HG02870 (cell line): ENCODE measurements around the gene STK17B.
"Not testable (repeated sequence)": the region's sequence is repeated elsewhere in the genome, so short reads cannot be mapped to it uniquely, and the experiment has no call there.

Experiments
- ATAC-seq: cut with Tn5 transposase; IDR thresholded peaks from one replicate; pipeline ENCODE4 v1.9.1; 2021; ENCODE audit warnings: mild to moderate bottlenecking, moderate library complexity; ENCODE audit not compliant: unreplicated experiment

STK17B gene

GRCh38 chr2:196171248-196171871, at the start of gene STK17B:
Gene STK17B, minus strand, starts transcription at chr2:196171578. Its CDS starts 8,195 bp downstream, at chr2:196163383.
- ATAC-seq = peak; percentile 44

DNA sequence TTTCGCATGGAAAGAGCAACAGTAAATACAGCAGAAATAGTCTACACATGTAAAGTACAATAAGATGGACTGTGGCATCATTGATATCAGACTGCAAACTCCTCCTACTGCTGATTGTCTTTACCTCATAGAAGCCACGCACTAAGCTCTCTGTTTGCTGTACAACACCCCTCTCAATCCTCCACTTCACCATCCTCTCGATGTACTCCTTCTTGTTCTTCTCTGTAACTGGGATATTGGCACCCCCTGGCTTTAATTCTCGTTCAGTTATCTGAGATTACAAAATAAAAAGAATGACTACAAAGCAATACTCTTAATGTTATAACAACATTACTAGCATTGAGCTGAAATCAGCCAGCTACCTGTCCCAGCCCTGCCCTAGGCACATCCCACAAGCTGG, 49.3 kb upstream of the STK17B start:
- ATAC-seq = no peak

GRCh38 chr2:196219671-196220070, 48.3 kb upstream of the STK17B start:
- ATAC-seq = no peak

DNA sequence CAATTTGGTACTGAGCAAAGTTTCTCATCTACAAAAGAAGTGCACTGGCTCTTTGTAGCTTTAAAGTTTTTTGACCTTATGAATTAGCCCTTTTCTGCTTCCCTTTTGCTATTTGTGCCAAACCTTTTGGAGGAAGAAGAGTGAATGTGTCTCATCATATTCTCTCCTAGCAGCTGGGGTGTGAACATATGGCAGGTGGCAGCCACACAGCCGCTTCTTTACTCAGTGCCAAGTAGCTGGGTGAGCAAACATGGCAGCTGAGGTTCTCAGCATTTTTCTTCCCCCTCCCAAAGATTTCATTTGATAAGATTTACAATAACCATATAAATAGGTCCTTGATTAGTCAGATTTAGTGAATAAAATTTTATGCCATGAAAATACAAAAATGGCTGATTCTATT, 46.7 kb upstream of the STK17B start:
- ATAC-seq = no peak

GRCh38 chr2:196217116-196217515, 45.7 kb upstream of the STK17B start:
- peak; percentile 41 for ATAC-seq

DNA sequence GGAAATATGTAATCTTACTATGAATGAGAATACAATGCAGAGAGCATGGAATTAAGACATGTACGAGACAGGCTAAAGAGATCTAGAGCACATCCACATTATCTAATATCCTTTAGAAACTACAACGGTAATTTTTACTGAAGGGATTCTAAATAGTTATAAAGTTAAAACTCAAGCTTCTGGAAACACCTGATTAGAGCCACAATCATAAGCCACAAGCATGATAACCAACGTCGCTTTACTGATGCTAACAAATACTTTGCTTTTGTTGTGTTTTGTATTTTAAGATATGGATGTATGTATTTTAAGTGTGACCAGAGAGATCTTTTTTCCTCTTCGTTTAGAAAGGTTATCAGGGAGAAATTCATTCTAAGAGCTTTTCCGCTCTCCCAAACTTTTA, 44.0 kb upstream of the STK17B start:
- no peak for ATAC-seq

DNA sequence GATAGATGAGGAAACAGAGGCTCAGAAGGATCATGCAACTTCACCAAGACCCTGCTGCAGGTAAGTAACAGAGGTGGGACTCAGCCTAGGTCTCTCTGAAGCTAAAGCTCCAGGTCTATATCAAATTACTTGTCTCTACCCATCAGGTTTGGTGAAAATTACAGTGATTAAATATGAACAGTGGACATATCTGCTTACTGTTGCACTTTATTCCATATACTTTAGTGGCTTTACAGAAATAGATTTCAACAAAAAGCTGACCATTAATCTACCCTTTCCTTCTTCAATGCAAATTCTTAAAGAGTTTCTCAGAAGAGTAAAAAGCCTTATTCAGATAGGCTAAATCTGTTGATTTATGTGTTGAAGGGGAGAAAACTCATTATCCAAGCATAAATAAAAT, 42.8 kb upstream of the STK17B start:
- no peak for ATAC-seq

GRCh38 chr2:196213252-196213980, 42.0 kb upstream of the STK17B start:
- no peak for ATAC-seq

- no peak for ATAC-seq
These were observed 37.5 kb upstream of the STK17B start for GRCh38 chr2:196208915-196209314.

DNA sequence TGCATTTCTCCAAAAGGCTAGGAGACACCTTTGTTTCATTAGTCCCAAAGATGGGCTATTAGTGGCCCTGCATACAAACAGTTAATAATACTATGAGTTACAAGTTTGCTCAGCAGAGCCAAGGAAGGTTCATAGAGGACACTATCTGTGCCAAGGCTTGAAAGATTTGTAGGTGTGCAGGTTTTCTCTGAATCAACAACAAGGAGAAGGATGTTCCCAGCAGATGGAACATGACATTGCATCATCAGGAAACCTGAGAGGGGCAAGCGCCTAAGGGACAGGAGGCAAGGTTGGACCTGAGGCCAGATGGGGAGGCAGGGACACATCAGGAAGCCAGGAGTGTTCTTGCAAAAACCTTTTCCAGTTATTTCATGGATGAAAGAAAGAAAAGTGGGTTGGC, 35.4 kb upstream of the STK17B start:
- ATAC-seq = no peak

DNA sequence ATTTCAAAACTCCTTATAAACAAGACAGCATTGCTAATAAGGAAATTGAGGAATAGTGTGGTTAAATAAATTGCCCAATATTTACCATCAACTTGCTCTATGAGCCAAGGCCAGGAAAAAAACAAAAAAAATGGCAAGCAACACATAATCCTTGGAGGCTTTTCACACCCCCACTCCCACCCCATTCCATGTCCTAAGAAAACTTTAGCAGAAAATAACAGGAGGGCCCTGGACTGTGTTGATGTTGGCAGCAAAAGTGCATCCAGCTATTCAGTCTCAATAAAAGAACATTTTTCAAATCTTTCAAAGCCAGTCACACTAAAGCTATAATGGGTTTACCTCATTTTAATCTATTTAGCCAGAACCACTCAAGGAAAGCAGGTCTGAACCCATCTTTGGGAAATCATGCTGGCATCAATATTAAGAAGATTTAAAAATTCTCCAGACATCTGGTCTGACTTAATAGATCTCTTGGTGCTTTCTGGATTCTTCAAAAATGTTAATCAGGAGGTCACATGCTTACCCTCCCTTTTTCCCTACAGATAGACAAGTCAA, 34.6 kb upstream of the STK17B start:
- ATAC-seq = no peak

GRCh38 chr2:196205011-196205766, 33.8 kb upstream of the STK17B start:
- ATAC-seq = no peak

GRCh38 chr2:196201229-196202009, 30.0 kb upstream of the STK17B start:
- ATAC-seq = no peak

DNA sequence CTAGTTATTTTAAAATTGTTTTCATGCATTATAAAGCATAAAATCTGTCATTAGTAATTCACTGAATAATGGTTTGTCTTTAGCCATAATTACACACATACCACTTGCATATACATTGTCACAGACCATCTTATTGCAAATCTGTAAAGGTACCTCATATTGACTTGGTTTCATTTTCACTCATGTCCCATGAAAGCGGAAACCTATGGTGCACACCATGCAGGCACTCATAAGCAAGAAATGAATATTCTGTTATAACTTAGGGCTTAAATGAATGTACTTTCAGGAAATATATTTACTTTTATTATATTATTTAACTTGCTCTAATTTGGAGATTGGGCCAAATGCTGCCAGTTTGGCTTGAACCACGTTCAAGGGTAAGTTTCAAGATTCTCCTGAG, 29.2 kb upstream of the STK17B start:
- ATAC-seq = peak; percentile 99

GRCh38 chr2:196195758-196196157, 24.4 kb upstream of the STK17B start:
- ATAC-seq = no peak

GRCh38 chr2:196195302-196195701, 23.9 kb upstream of the STK17B start:
- ATAC-seq = no peak

- no peak for ATAC-seq
These were observed 20.2 kb upstream of the STK17B start for GRCh38 chr2:196191541-196191940.

GRCh38 chr2:196187898-196188458, 16.6 kb upstream of the STK17B start:
- ATAC-seq = no peak

DNA sequence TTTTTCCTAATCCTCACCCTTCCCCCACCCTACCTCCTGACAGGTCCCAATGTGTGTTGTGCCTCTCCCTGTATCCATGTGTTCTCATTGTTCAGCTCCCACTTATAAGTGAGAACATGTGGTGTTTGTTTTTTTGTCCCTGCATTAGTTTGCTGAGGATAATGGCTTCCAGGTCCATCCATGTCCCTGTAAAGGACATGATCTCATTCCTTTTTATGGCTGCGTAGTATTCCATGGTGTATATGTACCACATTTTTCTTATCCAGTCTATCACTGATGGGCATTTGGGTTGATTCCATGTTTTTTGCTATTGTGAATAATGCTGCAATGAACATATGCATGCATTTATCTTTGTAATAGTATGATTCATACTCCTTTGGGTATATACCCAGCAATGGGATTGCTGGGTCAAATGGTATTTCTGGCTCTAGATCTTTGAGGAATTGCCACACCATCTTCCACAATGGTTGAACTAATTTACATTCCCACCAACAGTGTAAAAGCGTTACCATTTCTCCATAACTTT, 15.9 kb upstream of the STK17B start:
- ATAC-seq = not testable (repeated sequence)

GRCh38 chr2:196186266-196186980, 15.0 kb upstream of the STK17B start:
- ATAC-seq = no peak
